Subcutaneous abdominal adipose tissue (tissue), 5 donors: ENCODE results near the gene CTTN.
"Not testable (repeated sequence)": the region's sequence is repeated elsewhere in the genome, so short reads cannot be mapped to it uniquely, and the experiment has no call there.

ENCODE experiments used
- H3K27ac ChIP-seq: one replicate; pipeline ENCODE4 v1.7.0; 2013; ENCODE audit warnings: low read depth, mild to moderate bottlenecking, inconsistent platforms, low read length, moderate library complexity
- H3K27me3 ChIP-seq, 5 donors: one replicate each; pipeline ENCODE4 v1.7.0; 2013; ENCODE audit warnings: low read length in 5 of 5, inconsistent platforms in 1 of 5; ENCODE audit not compliant: control insufficient read depth in 5 of 5, insufficient read depth in 4 of 5
- H3K36me3 ChIP-seq, 5 donors: one replicate each; pipeline ENCODE4 v1.7.0; 2013; ENCODE audit warnings: low read length in 5 of 5; ENCODE audit not compliant: control insufficient read depth in 5 of 5, insufficient read depth in 5 of 5
- H3K4me1 ChIP-seq, 5 donors: one replicate each; pipeline ENCODE4 v1.7.0; 2013; ENCODE audit warnings: low read length in 5 of 5, mild to moderate bottlenecking in 3 of 5, moderate library complexity in 1 of 5; ENCODE audit not compliant: control insufficient read depth in 5 of 5, insufficient read depth in 5 of 5
- H3K4me3 ChIP-seq, 5 donors: one replicate each; pipeline ENCODE4 v1.7.0; 2013; ENCODE audit warnings: low read length in 5 of 5, low read depth in 1 of 5
- H3K9ac ChIP-seq, 5 donors: one replicate each; pipeline ENCODE4 v1.7.0; 2013; ENCODE audit warnings: low read length in 5 of 5, mild to moderate bottlenecking in 4 of 5, moderate library complexity in 3 of 5
- H3K9me3 ChIP-seq, 5 donors: one replicate each; pipeline ENCODE4 v1.7.0; 2013; ENCODE audit warnings: low read length in 5 of 5; ENCODE audit not compliant: control insufficient read depth in 5 of 5
- donor health status: healthy.
- donor health status: healthy.
- donor health status: healthy.
- donor health status: healthy.
- donor health status: healthy.

CTTN gene

DNA sequence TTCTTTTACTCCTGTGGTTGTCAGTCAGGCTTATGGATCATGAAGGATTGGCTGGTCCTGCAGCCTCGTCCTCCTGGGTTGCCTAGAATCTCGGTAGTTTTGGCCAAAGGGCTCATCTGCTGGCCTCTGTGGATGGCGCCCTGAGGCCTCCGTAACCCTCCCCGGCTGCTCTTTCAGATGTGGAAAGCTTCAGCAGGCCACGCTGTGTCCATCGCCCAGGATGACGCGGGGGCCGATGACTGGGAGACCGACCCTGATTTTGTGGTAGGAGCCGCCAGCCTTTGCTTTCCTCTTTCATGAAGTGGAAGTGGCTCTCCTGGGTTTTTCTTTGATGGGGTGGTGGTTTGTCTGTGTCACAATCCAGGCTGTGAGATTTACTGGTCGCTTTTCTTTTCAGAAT is 8.8 kb downstream of the CTTN start:
- H3K9me3 ChIP-seq = no peaks in the 10 kb centered on the region
- peaks cover 0 to 3% (median 0%) of the 10 kb centered on the region in 5 donors for H3K4me1 ChIP-seq
- H3K4me3 ChIP-seq = no peak overlapping the region
- peaks cover 10 to 66% (median 64%) of the 10 kb centered on the region in 5 donors for H3K36me3 ChIP-seq
- no peak overlapping the region for H3K9ac ChIP-seq
- no peak overlapping the region for H3K27ac ChIP-seq
- H3K27me3 ChIP-seq = no peaks in the 10 kb centered on the region

DNA sequence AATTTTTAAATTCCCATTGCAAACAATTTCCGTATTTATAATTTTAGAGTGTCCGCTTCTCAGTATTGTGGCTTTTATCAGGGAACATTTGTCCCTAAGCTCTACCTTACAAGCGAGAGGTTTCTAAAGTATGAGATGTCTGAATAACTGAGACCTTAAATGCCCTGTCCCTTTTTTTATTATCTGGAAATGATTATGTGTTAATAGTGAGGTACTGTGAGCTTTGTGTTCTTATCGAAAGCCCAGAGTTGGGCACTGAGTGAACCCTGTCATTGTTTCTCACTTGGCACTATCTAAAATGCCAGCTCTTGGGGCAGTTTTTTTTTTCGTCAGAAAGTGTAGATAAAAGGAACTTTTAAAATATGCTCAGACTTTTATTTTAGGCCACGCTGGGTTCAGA is 9.5 kb downstream of the CTTN start:
- Histone ChIP-seq H3K27ac (no peak overlapping the region), H3K4me1 (no peaks in the 10 kb centered on the region), H3K9ac (no peak overlapping the region), H3K27me3 (no peaks in the 10 kb centered on the region), H3K4me3 (no peak overlapping the region), H3K36me3 (peaks cover 10 to 73% (median 71%) of the 10 kb centered on the region in 5 donors), H3K9me3 (no peaks in the 10 kb centered on the region)

DNA sequence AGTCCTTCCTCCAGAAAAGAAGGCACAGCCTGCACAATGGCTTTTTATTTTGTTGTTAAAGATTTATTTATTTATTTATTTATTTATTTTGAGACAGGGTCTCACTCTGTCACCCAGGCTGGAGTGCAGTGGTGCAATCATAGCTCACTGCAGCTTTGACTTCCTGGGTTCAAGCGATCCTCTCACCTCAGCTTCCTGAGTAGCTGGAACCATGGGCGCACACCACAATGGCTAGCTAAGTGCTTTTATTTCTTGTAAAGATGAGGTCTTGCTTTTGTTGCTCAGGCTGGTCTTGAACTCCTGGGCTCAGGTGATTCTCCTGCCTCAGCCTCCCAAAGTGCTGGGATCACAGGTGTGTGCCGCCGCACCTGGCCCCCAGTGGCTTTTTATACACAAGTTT is 10.0 kb downstream of the CTTN start:
- peaks cover 10 to 78% (median 76%) of the 10 kb centered on the region in 5 donors for H3K36me3 ChIP-seq
- H3K4me3 ChIP-seq, H3K4me1 ChIP-seq, H3K9me3 ChIP-seq, H3K9ac ChIP-seq, H3K27me3 ChIP-seq, H3K27ac ChIP-seq: not testable (repeated sequence)

DNA sequence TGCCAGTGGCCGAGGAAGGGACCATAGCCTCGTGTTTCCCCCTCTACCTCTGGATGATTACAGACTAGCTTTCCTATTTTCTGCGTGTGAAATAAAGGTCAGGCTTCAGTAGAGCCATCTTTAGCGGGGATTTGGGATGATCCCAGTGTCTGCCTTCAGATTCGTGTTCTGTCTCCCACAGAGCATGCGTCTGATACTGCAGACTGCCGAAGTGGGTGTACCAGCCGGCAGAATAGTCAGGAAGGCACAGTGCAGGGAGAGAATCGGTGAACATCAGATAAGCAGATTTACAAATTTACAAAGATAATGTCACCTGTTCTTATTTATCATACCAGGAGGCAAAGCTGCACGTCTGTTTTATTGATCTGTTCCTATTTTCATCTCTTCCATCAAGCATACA is 11.1 kb downstream of the CTTN start:
- Histone ChIP-seq H3K4me3 (no peak overlapping the region), H3K27ac (no peak overlapping the region), H3K27me3 (no peaks in the 10 kb centered on the region), H3K4me1 (peaks cover 0 to under 1% (median 0%) of the 10 kb centered on the region in 5 donors), H3K9me3 (no peaks in the 10 kb centered on the region), H3K36me3 (peaks cover 10 to 87% (median 84%) of the 10 kb centered on the region in 5 donors), H3K9ac (no peak overlapping the region)

DNA sequence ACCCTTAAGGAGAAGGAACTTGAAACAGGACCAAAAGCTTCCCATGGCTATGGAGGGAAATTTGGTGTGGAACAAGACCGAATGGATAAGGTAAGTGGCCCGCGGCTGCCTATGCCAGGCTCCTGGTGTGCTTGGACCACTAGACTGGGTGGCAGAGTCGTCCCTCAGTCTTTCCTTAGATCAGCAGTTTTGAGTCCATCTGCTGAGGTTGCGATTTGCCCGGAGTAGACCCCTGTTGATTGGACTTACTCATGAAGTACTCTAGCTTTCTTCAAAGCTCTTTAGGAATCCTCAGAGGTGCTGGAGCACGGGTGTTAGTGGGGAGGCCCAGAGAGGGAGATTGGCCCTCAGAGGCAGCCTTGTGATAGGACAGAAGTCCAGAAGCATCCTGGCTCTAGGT is 11.5 kb downstream of the CTTN start:
- Histone ChIP-seq H3K36me3 (peaks cover 10 to 91% (median 88%) of the 10 kb centered on the region in 5 donors), H3K27me3 (peaks cover 0 to 2% (median 0%) of the 10 kb centered on the region in 5 donors), H3K27ac (no peak overlapping the region), H3K4me1 (peaks cover 0 to 5% (median under 1%) of the 10 kb centered on the region in 5 donors), H3K9me3 (no peaks in the 10 kb centered on the region), H3K9ac (no peak overlapping the region), H3K4me3 (no peak overlapping the region)

DNA sequence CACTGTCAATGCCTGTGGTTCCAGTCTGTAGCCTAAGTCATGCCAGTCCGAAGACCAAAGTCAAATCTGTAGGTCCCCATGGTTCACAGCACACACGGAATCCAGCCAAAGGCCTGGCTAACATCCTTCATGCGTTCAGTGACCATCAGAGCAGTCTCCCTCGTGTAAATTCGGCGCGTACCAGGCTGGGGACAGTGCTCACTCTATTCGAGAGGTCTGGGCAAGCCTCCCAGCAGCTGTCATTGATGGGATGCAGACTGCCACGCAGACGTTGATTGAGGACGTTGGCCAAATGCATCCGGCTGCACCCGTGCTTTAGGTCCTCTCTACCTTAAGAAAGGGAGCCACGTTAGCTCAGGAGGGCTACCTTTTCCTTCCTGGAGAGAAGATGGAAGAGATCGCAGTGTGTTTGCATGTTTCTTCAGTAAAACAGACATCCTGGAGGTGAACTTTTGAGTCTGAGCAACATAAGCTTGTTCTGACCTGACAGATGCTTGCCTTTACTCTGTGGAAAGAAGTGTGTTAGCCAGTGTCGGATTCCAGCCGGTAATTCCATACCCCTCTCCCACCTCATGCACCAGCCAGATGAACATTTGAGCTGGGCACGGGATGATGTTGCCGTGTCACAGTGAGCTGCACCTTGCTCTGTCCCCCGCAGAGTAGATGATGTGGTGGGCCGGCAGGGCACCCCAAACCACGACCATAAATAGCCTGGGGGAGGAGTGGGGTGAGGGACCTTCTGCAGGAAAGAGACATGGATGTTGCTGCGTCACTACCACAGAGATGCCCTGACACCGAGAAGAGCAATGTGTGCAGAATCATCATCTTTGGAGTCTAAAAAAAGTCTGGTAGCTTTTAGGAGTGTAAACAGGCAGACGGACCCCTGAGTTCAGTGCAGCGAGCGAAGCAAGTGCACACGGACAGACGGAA is 12.2 kb downstream of the CTTN start:
- peaks cover 0 to 6% (median 0%) of the 10 kb centered on the region in 5 donors for H3K27me3 ChIP-seq
- no peak overlapping the region for H3K4me3 ChIP-seq
- no peak overlapping the region for H3K27ac ChIP-seq
- peaks cover 0 to 10% (median 4%) of the 10 kb centered on the region in 5 donors for H3K4me1 ChIP-seq
- no peaks in the 10 kb centered on the region for H3K9me3 ChIP-seq
- no peak overlapping the region for H3K9ac ChIP-seq
- H3K36me3 ChIP-seq = peaks cover 10 to 94% (median 92%) of the 10 kb centered on the region in 5 donors

DNA sequence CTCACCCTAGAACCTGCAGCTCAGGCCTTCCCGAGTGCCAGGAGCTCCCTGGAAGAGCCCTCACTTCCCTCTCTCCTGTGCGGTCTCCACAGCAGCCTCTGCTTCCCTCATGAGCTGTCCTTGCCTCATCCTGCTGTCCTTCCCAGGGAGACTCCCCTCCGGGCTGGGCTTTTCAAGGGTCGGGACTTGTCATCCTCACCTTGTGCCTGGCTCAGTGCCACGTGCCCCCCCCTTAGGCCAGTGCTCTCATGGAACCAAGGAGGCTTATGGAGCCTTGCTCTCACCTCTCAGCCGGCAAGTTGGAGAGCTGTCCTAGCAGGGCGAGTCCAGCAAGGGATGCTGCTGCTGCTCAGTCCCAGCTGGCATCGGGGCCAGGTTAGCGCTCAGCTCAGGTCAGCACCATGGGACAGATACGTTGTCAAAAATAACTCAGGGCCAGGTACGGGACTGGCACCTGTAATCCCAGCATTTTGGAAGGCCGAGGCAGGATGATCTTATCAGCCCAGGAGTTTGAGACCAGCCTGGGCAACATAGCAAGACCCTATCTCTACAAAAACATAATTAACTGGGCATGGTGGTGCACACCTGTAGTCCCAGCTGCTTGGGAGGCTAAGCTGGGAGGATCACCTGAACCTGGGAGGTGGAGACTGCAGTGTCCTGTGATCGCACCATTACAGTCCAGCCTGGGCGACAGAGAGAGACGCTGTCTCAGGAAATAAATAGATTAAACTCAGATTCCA is 13.6 kb downstream of the CTTN start:
- H3K27me3 ChIP-seq = peaks cover 0 to 6% (median 0%) of the 10 kb centered on the region in 5 donors
- H3K36me3 ChIP-seq = peaks cover 10 to 98% (median 96%) of the 10 kb centered on the region in 5 donors
- peaks cover 0 to 10% (median 4%) of the 10 kb centered on the region in 5 donors for H3K4me1 ChIP-seq
- H3K9me3 ChIP-seq = no peaks in the 10 kb centered on the region
- no peak overlapping the region for H3K4me3 ChIP-seq
- H3K9ac ChIP-seq = no peak overlapping the region
- no peak overlapping the region for H3K27ac ChIP-seq

DNA sequence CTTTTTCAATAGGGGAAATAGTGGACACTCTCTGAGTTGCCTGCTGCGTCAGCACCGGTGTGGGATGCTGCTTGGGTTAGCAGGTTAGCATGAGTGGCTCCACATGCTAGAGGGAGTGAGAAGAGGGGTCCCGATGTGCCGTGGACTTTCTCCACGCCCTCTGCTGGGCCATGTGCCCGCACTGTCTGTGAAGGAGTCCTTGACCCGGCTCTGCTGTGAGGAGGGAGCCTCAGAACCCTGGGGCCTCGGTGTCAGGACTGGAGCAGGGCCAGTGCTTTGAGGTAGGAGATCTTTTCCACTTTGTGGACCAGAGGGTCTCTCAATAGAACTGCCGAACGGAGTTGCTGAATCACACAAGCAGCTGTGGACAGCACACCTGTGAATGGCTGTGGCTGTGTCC is 14.8 kb downstream of the CTTN start:
- Histone ChIP-seq H3K36me3 (peaks cover 5 to 98% (median 94%) of the 10 kb centered on the region in 5 donors), H3K4me3 (no peak overlapping the region), H3K9ac (no peak overlapping the region), H3K27ac (no peak overlapping the region), H3K27me3 (peaks cover 0 to 6% (median 0%) of the 10 kb centered on the region in 5 donors), H3K4me1 (peaks cover 0 to 10% (median 4%) of the 10 kb centered on the region in 5 donors), H3K9me3 (no peaks in the 10 kb centered on the region)

DNA sequence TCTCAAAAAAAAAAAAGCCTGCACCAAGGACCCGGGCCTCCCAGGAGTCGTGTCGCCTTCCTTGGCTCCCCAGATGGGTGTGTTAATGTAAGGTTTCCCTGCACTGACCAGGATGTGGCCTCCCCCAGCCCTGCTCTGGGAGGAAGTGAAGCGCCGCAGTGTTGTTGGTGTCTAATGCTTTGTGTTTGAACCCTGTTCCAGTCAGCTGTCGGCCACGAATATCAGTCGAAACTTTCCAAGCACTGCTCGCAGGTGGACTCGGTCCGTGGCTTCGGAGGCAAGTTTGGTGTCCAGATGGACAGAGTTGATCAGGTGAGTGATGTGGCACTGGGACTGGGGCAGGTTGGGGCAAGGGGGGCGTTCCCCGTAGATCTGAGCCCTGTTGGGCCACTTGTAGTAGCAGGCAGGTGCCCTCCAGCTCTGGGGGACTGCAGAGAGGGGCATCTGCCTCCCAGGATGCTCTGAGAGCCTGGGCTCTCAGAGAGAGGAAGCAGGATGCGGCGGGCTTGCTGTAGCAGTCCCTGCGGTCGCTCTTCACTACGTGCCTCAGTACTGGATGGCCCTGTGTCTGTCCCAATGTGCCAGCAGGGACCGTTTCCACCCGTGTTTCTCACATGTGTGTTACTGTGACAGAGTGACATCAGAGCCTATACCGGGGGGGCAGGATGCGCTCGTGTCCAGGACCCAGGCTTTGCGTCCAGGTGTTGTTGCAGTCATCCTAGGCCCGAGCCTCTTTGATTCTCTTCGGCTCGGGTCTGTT is 16.2 kb downstream of the CTTN start:
- peaks cover 0 to 6% (median 0%) of the 10 kb centered on the region in 5 donors for H3K27me3 ChIP-seq
- no peaks in the 10 kb centered on the region for H3K9me3 ChIP-seq
- no peak overlapping the region for H3K4me3 ChIP-seq
- H3K9ac ChIP-seq = no peak overlapping the region
- no peak overlapping the region for H3K27ac ChIP-seq
- H3K4me1 ChIP-seq = peaks cover 0 to 10% (median 4%) of the 10 kb centered on the region in 5 donors
- H3K36me3 ChIP-seq = peaks cover 0 to 94% (median 89%) of the 10 kb centered on the region in 5 donors
